WTC11 (cell line): ENCODE measurements around the gene PIK3CB. TPM values are rescaled to one million over a fixed set of nuclear protein-coding genes. Genes with fewer than 3 reads are reported as not detected.
"Not testable (repeated sequence)": the region's sequence is repeated elsewhere in the genome, so short reads cannot be mapped to it uniquely, and the experiment has no call there.

Source experiments
- ATAC-seq: fragments of 200-7000 bp; cut with Tn5 transposase; 2 replicates; pipeline ENCODE4 v1.10.0; 2021; ENCODE audit warnings: mild to moderate bottlenecking, moderate library complexity
- CTCF ChIA-PET: fragments of 300-600 bp; sonication (Branson Sonifier 250); formaldehyde crosslinking; loops from one replicate; lab custom pipeline; 2021; ENCODE audit warnings: antibody characterized with exemption; lab: Charles Lee
- POLR2A ChIA-PET: fragments of 350-600 bp; sonication (Branson Sonifier 250); formaldehyde crosslinking; loops from one replicate; lab custom pipeline; 2021; ENCODE audit warnings: antibody characterized with exemption; lab: Charles Lee
- DNase-seq: peaks from one replicate; pipeline ENCODE4 v3.0.0; 2021; ENCODE audit warnings: low spot score
- H3K27ac Mint-ChIP-seq: 2 replicates; pipeline ENCODE4 v1.8.0; 2021; ENCODE audit warnings: mixed read lengths
- H3K27me3 Mint-ChIP-seq: 2 replicates; pipeline ENCODE4 v1.8.0; 2021; ENCODE audit warnings: low read depth, mild to moderate bottlenecking, moderate library complexity, mixed read lengths
- H3K36me3 Mint-ChIP-seq: 2 replicates; pipeline ENCODE4 v1.8.0; 2021; ENCODE audit warnings: mixed read lengths
- H3K4me1 Mint-ChIP-seq: 2 replicates; pipeline ENCODE4 v1.8.0; 2022; ENCODE audit warnings: mixed read lengths
- H3K4me3 Mint-ChIP-seq: 2 replicates; pipeline ENCODE4 v1.8.0; 2021; ENCODE audit warnings: mild to moderate bottlenecking, moderate library complexity, mixed read lengths
- H3K9me3 Mint-ChIP-seq: 2 replicates; pipeline ENCODE4 v1.8.0; 2021; ENCODE audit warnings: mixed read lengths
- CREB1 ChIP-seq: sonication (generic); formaldehyde crosslinking; IDR thresholded peaks from 2 replicates; pipeline ENCODE4 v1.8.0; 2023; ENCODE audit warnings: mild to moderate bottlenecking, missing genetic modification reagents
- ESRRA ChIP-seq: sonication (generic); formaldehyde crosslinking; IDR thresholded peaks from 2 replicates; pipeline ENCODE4 v1.8.1; 2022; ENCODE audit warnings: mild to moderate bottlenecking, missing genetic modification reagents, borderline replicate concordance
- GABPB1 ChIP-seq: sonication (generic); formaldehyde crosslinking; IDR thresholded peaks from 2 replicates; pipeline ENCODE4 v1.8.1; 2023; ENCODE audit warnings: mild to moderate bottlenecking, missing genetic modification reagents
- ZNF219 ChIP-seq: sonication (generic); formaldehyde crosslinking; IDR thresholded peaks from 2 replicates; pipeline ENCODE4 v1.8.0; 2023; ENCODE audit warnings: missing genetic modification reagents, mild to moderate bottlenecking, borderline replicate concordance
- ZNF317 ChIP-seq: sonication (generic); formaldehyde crosslinking; IDR thresholded peaks from 2 replicates; pipeline ENCODE4 v1.8.1; 2023; ENCODE audit warnings: low read depth, mild to moderate bottlenecking, moderate library complexity, missing genetic modification reagents, borderline replicate concordance
- ZNF396 ChIP-seq: fragments of 250-450 bp; sonication (Bioruptor Pico); IDR thresholded peaks from 2 replicates; pipeline ENCODE4 v1.8.0; 2021; ENCODE audit warnings: mild to moderate bottlenecking, moderate library complexity, borderline replicate concordance
- ZNF423 ChIP-seq: fragments of 250-450 bp; sonication (Bioruptor Pico); IDR thresholded peaks from 2 replicates; pipeline ENCODE4 v2.1.2; 2022; ENCODE audit warnings: mild to moderate bottlenecking, moderate library complexity
- total RNA-seq: library from RNA; stranded (reverse); gene quantifications from 3 replicates; pipeline ENCODE4 v1.2.3, GENCODE V29; 2021
- TF ChIP-seq, protein P1 (sequence below): sonication (generic); formaldehyde crosslinking; IDR thresholded peaks from 2 replicates; pipeline ENCODE4 v1.8.1; 2023; ENCODE audit warnings: mild to moderate bottlenecking, missing genetic modification reagents, moderate library complexity
- TF ChIP-seq, protein P2 (sequence below): fragments of 250-450 bp; sonication (Bioruptor Pico); IDR thresholded peaks from 2 replicates; pipeline ENCODE4 v1.8.0; 2021; ENCODE audit warnings: mild to moderate bottlenecking
- TF ChIP-seq, protein P3 (sequence below): sonication (generic); formaldehyde crosslinking; conservative IDR thresholded peaks from 2 replicates; pipeline ENCODE4 v1.8.1; 2023; ENCODE audit warnings: mild to moderate bottlenecking, low read depth, missing genetic modification reagents, moderate library complexity
- TF ChIP-seq, protein P4 (sequence below): fragments of 250-450 bp; sonication (Bioruptor Pico); conservative IDR thresholded peaks from 2 replicates; pipeline ENCODE4 v1.9.0; 2021; ENCODE audit warnings: mild to moderate bottlenecking
- TF ChIP-seq, protein P5 (sequence below): sonication (generic); formaldehyde crosslinking; conservative IDR thresholded peaks from 2 replicates; pipeline ENCODE4 v1.8.1; 2022; ENCODE audit warnings: mild to moderate bottlenecking, missing genetic modification reagents

The PIK3CB gene
- total RNA-seq, 1 experiment from 2014 or later: 36.0 TPM

DNA sequence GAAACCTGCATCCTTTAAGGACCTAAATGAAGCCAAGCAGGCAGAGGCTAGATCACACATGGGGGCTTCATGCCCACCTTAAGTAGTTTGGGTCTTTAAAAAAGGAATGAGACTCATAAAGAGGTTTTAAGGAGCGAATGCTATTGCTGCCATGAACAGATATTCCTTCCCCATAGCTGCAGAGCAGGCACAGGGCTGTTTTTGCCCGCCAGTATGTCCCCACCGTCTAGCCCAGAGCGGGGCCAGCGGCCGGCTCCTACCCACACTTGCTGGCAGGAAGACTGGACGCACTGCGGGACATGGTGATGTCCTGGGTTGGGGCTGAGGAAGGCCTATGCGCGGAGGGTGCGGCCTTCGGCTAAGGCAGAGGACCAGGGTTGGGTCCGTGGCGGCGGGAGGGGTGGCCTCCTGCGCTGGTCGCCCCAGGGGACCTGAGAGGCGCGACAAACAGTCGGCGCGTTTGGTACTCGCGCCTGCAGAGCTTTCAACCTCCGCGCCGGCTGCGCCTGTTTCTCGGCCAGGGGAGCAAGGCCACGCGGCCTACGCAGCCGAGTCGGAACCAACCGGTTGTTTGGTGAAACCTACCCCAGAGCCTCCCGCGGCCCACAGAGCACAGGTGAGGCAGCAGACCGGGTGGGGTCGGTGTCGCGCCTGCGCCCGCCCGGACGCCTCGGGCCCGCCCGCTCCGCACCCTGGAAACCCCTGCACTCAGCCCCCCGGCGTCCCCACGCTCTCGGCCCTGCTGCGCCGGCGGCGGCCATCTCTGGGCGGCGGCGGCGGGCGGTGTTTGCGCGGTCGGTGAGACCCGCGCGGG is 226.2 kb downstream of the PIK3CB start, which contains the start of gene FAIM (continued):
- TF ChIP-seq, protein P1, sequence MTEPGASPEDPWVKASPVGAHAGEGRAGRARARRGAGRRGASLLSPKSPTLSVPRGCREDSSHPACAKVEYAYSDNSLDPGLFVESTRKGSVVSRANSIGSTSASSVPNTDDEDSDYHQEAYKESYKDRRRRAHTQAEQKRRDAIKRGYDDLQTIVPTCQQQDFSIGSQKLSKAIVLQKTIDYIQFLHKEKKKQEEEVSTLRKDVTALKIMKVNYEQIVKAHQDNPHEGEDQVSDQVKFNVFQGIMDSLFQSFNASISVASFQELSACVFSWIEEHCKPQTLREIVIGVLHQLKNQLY (CRISPR knock-in tag): no peak
- TF ChIP-seq, protein P2, sequence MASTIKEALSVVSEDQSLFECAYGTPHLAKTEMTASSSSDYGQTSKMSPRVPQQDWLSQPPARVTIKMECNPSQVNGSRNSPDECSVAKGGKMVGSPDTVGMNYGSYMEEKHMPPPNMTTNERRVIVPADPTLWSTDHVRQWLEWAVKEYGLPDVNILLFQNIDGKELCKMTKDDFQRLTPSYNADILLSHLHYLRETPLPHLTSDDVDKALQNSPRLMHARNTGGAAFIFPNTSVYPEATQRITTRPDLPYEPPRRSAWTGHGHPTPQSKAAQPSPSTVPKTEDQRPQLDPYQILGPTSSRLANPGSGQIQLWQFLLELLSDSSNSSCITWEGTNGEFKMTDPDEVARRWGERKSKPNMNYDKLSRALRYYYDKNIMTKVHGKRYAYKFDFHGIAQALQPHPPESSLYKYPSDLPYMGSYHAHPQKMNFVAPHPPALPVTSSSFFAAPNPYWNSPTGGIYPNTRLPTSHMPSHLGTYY (CRISPR knock-in tag): no peak
- TF ChIP-seq ESRRA (CRISPR knock-in tag): 0 out of 2 replicates have a peak, but pooled peaks have one; percentile 29
- no peak for TF ChIP-seq ZNF396 (CRISPR knock-in tag)
- peak; percentile 82 for TF ChIP-seq ZNF423 (CRISPR knock-in tag)
- TF ChIP-seq, protein P3, sequence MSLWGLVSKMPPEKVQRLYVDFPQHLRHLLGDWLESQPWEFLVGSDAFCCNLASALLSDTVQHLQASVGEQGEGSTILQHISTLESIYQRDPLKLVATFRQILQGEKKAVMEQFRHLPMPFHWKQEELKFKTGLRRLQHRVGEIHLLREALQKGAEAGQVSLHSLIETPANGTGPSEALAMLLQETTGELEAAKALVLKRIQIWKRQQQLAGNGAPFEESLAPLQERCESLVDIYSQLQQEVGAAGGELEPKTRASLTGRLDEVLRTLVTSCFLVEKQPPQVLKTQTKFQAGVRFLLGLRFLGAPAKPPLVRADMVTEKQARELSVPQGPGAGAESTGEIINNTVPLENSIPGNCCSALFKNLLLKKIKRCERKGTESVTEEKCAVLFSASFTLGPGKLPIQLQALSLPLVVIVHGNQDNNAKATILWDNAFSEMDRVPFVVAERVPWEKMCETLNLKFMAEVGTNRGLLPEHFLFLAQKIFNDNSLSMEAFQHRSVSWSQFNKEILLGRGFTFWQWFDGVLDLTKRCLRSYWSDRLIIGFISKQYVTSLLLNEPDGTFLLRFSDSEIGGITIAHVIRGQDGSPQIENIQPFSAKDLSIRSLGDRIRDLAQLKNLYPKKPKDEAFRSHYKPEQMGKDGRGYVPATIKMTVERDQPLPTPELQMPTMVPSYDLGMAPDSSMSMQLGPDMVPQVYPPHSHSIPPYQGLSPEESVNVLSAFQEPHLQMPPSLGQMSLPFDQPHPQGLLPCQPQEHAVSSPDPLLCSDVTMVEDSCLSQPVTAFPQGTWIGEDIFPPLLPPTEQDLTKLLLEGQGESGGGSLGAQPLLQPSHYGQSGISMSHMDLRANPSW (CRISPR knock-in tag): no peak
- TF ChIP-seq GABPB1: 0 out of 2 replicates have a peak, but pooled peaks have one; percentile 26
- TF ChIP-seq, protein P4, sequence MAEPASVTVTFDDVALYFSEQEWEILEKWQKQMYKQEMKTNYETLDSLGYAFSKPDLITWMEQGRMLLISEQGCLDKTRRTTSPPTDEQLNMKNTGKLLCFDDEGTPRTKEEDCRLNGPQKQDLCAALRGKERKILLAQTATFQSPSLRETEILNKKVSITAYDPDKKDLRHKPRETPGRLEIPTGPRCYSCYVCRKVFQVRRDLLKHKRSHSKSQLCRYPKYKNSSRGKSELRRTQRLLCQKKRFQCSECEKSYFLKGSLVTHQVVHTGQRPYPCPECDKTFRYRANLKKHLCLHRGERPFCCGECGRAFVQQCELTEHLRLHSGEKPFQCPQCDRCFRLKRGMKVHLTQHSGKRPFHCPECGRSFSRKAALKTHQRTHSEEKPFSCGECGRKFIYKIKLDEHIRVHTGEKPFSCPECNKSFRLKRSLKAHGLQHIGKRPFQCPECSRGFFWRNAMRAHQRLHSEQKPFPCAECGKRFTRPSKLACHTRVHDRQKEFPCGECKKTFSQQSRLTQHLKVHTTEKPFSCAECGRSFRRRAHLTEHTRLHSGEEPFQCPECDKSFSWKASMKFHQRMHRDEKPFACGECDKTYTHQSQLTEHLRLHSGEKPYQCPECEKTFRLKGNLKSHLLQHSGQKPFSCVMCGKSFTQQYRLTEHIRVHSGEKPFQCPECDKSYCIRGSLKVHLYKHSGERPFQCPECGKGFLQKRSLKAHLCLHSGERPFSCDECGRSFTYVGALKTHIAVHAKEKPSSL (CRISPR knock-in tag): no peak
- TF ChIP-seq CREB1 (CRISPR knock-in tag): no peak
- 0 out of 2 replicates have a peak, but pooled peaks have one; percentile 18 for TF ChIP-seq ZNF317 (CRISPR knock-in tag)
- TF ChIP-seq ZNF219 (CRISPR knock-in tag): 0 out of 2 replicates have a peak, but pooled peaks have one; percentile 33
- TF ChIP-seq, protein P5, sequence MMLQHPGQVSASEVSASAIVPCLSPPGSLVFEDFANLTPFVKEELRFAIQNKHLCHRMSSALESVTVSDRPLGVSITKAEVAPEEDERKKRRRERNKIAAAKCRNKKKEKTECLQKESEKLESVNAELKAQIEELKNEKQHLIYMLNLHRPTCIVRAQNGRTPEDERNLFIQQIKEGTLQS: no peak

DNA sequence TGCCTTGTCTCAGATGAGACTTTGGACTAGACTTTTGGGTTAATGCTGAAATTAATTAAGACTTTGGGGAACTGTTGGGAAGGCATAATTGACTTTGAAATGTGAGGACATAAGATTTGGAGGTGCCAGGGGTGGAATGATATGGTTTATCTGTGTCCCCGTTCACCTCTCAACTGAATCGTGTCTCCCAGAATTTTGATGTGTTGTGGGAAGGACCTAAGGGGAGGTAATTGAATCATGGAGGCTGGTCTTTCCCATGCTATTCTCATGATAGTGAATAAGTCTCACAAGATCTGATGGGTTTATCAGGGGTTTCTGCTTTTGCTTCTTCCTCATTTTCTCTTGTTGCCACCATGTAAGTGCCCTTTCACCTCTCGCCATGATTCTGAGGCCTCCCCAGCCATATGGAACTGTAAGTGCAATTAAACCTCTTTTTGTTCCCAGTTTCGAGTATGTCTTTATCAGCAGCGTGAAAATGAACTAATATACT is 230.6 kb downstream of the PIK3CB start:
- POLR2A ChIA-PET, H3K4me1 Mint-ChIP-seq, ATAC-seq, H3K4me3 Mint-ChIP-seq, DNase-seq, CTCF ChIA-PET, H3K27ac Mint-ChIP-seq: not testable (repeated sequence)
- H3K9me3 Mint-ChIP-seq: peaks cover 28% of the 10 kb centered on the region
- peaks cover 23% of the 10 kb centered on the region for H3K36me3 Mint-ChIP-seq
- H3K27me3 Mint-ChIP-seq: peaks cover 19% of the 10 kb centered on the region

Other genes starting within 250 kb of the PIK3CB start
- 27.2 to 34.8 TPM (median 33.5 TPM) in 3 replicates for gene CEP70, start 240.7 kb downstream of the PIK3CB start, total RNA-seq
- 4.8 to 6.4 TPM (median 5.4 TPM) in 3 replicates for gene FAIM, start 226.2 kb downstream of the PIK3CB start, total RNA-seq
- 0.82 to 1.6 TPM (median 1.4 TPM) in 3 replicates for gene FOXL2, start 112.2 kb upstream of the PIK3CB start, total RNA-seq
- gene FOXL2NB, start 112.3 kb upstream of the PIK3CB start, total RNA-seq: 2.2 to 5.1 TPM (median 2.9 TPM) in 3 replicates
- gene PRR23A, start 171.3 kb upstream of the PIK3CB start, total RNA-seq: not detected in 3 replicates
- not detected in 3 replicates for gene PRR23B, start 186.0 kb upstream of the PIK3CB start, total RNA-seq
- not detected in 3 replicates for gene PRR23C, start 210.0 kb upstream of the PIK3CB start, total RNA-seq